Stomach (tissue), 4 donors: ENCODE results near the gene COG5.

Source experiments
- EP300 ChIP-seq: sonication (generic); formaldehyde crosslinking; IDR thresholded peaks from one replicate; pipeline ENCODE4 v1.6.1; 2017; ENCODE audit warnings: antibody characterized with exemption
- POLR2A ChIP-seq, 4 donors: fragments of 450-650 bp; IDR thresholded peaks; one replicate each; pipeline ENCODE4 v1.6.1; 2016; ENCODE audit warnings: antibody characterized with exemption in 4 of 4, control low read depth in 2 of 4, mild to moderate bottlenecking in 1 of 4, moderate library complexity in 1 of 4
- TF ChIP-seq, protein P1 (sequence below), 7 experiments: fragments of 450-650 bp in 4 of 7; fragments of 200-600 bp in 3 of 7; sonication (generic) in 3 of 7; IDR thresholded peaks; one replicate each; pipeline ENCODE4 v1.5.1; 2016 to 2019; ENCODE audit warnings: antibody characterized with exemption in 7 of 7, control low read depth in 2 of 7, mild to moderate bottlenecking in 1 of 7

DNA sequence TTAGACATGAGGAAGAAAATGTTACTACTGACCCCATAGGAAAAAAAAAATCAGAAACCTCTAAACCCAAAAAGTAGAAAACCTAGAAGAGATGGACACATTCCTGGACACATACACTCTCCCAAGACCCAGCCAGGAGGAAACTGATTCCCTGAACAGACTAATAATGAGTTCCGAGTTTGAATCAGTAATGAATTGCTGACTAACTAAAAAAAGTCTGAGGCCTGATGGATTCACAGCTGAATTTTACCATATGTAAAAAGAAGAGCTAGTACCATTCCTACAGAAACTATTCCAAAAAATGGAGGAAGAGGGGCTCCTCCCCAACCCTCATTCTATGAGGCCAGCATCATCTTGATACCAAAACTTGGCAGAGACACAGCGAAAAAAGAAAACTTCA is 319.1 kb downstream of the COG5 start:
- TF ChIP-seq, protein P1, sequence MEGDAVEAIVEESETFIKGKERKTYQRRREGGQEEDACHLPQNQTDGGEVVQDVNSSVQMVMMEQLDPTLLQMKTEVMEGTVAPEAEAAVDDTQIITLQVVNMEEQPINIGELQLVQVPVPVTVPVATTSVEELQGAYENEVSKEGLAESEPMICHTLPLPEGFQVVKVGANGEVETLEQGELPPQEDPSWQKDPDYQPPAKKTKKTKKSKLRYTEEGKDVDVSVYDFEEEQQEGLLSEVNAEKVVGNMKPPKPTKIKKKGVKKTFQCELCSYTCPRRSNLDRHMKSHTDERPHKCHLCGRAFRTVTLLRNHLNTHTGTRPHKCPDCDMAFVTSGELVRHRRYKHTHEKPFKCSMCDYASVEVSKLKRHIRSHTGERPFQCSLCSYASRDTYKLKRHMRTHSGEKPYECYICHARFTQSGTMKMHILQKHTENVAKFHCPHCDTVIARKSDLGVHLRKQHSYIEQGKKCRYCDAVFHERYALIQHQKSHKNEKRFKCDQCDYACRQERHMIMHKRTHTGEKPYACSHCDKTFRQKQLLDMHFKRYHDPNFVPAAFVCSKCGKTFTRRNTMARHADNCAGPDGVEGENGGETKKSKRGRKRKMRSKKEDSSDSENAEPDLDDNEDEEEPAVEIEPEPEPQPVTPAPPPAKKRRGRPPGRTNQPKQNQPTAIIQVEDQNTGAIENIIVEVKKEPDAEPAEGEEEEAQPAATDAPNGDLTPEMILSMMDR (IDR thresholded peaks at IDR 0.05) = no peak
- TF ChIP-seq POLR2A (IDR thresholded peaks at IDR 0.05) = no peak
- TF ChIP-seq EP300 = no peak
